HCT116 (cell line): ENCODE data around the gene CDH26. TPM values are rescaled to one million over a fixed set of nuclear protein-coding genes. Genes with fewer than 3 reads are reported as not detected.

Experiments
- ATAC-seq: fragments of 200-7000 bp; cut with Tn5 transposase; 2 replicates; pipeline ENCODE4 v1.9.1; 2020; ENCODE audit warnings: mild to moderate bottlenecking, moderate library complexity
- BruUV-seq: library from RNA; stranded (reverse); fragments of 400-500 nt; replicated peaks from 2 replicates; lab custom pipeline; 2021; lab: Mats Ljungman, UMichigan
- CTCF ChIA-PET: fragments of 300-600 bp; sonication (Branson Sonifier 250); formaldehyde crosslinking; loops from one replicate; lab custom pipeline; 2021; ENCODE audit warnings: antibody characterized with exemption; lab: Charles Lee
- POLR2A ChIA-PET: fragments of 300-600, 350-600 bp; sonication (Branson Sonifier 250); formaldehyde crosslinking; loops from one replicate; lab custom pipeline; 2021; ENCODE audit warnings: antibody characterized with exemption; lab: Charles Lee
- RAD21 ChIA-PET, 2 experiments: fragments of 300-600 bp; sonication (Branson Sonifier 250); formaldehyde crosslinking; loops; one replicate each; lab custom pipeline; 2023; ENCODE audit warnings: low total read pairs in 2 of 2; ENCODE audit not compliant: uncharacterized antibody in 2 of 2, unreplicated experiment in 2 of 2, low non-redundant PET in 1 of 2; lab: Charles Lee
- DNase-seq: peaks from one replicate; pipeline ENCODE4 v3.0.0-alpha.2; 2010; ENCODE audit warnings: low read depth, low spot score
- H2AFZ ChIP-seq: fragments of 200-600 bp; shearing (Covaris generic), sonication (generic); 2 replicates; pipeline ENCODE4 v1.6.1; 2017; ENCODE audit warnings: low read depth, mixed run types, mixed read lengths, antibody characterized with exemption, low read length; ENCODE audit not compliant: poor library complexity, severe bottlenecking
- H3K27ac ChIP-seq: 2 replicates; pipeline ENCODE4 v1.5.1; 2012; ENCODE audit warnings: low read depth, low read length
- H3K27me3 ChIP-seq: fragments of 200-600 bp; sonication (generic); 2 replicates; pipeline ENCODE4 v1.6.1; 2016; ENCODE audit warnings: mixed run types, low read length, mixed read lengths; ENCODE audit not compliant: insufficient read depth
- H3K36me3 ChIP-seq, 2 experiments: fragments of 200-500 bp in 1 of 2; fragments of 200-600 bp in 1 of 2; sonication (Bioruptor generic) in 1 of 2; sonication (generic) in 1 of 2; 2 replicates each; pipeline versions ENCODE4 v1.5.1 to v1.6.1; 2014 to 2016; ENCODE audit warnings: low read length in 2 of 2, inconsistent platforms in 1 of 2, mixed read lengths in 1 of 2, mixed run types in 1 of 2; ENCODE audit not compliant: insufficient read depth in 2 of 2, control insufficient read depth in 1 of 2
- H3K4me1 ChIP-seq, 2 experiments: fragments of 200-600 bp in 1 of 2; sonication (generic) in 1 of 2; 2 replicates each; pipeline versions ENCODE4 v1.5.1 to v1.6.1; 2012 to 2017; ENCODE audit warnings: low read length in 2 of 2, inconsistent platforms in 1 of 2, mild to moderate bottlenecking in 1 of 2, mixed read lengths in 1 of 2, mixed run types in 1 of 2, moderate library complexity in 1 of 2; ENCODE audit not compliant: insufficient read depth in 2 of 2, control insufficient read depth in 1 of 2
- H3K4me2 ChIP-seq: fragments of 200-600 bp; sonication (generic); 2 replicates; pipeline ENCODE4 v1.6.1; 2017; ENCODE audit warnings: mixed run types, low read length, mixed read lengths
- H3K4me3 ChIP-seq, 2 experiments: fragments of 200-600 bp in 1 of 2; sonication (generic) in 1 of 2; replicated peaks in 1 of 2; 2 replicates each; pipeline ENCODE4 v1.5.1; 2011 to 2016; ENCODE audit warnings: low read length in 2 of 2, control low read depth in 1 of 2, low read depth in 1 of 2, mild to moderate bottlenecking in 1 of 2, mixed read lengths in 1 of 2, mixed run types in 1 of 2
- H3K79me2 ChIP-seq: fragments of 200-600 bp; sonication (generic); 2 replicates; pipeline ENCODE4 v1.6.1; 2017; ENCODE audit warnings: mild to moderate bottlenecking, mixed run types, low read length, moderate library complexity, mixed read lengths; ENCODE audit not compliant: insufficient read depth
- H3K9ac ChIP-seq: fragments of 200-600 bp; sonication (generic); 2 replicates; pipeline ENCODE4 v1.6.1; 2016; ENCODE audit warnings: low read length, mixed read lengths
- H3K9me2 ChIP-seq: fragments of 200-600 bp; sonication (generic), shearing (Covaris generic); 2 replicates; pipeline ENCODE4 v1.6.1; 2017; ENCODE audit warnings: mixed run types, mild to moderate bottlenecking, moderate library complexity; ENCODE audit not compliant: insufficient read depth
- H3K9me3 ChIP-seq, 2 experiments: fragments of 200-500 bp in 1 of 2; fragments of 200-600 bp in 1 of 2; sonication (Bioruptor generic) in 1 of 2; sonication (generic) in 1 of 2; 2 replicates each; pipeline ENCODE4 v1.6.1; 2014 to 2017; ENCODE audit warnings: low read length in 2 of 2, mixed read lengths in 2 of 2, inconsistent platforms in 1 of 2, low read depth in 1 of 2, mild to moderate bottlenecking in 1 of 2, mixed run types in 1 of 2, moderate library complexity in 1 of 2; ENCODE audit not compliant: control insufficient read depth in 1 of 2, insufficient read depth in 1 of 2
- H4K20me1 ChIP-seq: fragments of 200-600 bp; sonication (generic), shearing (Covaris generic); 2 replicates; pipeline ENCODE4 v1.6.1; 2017; ENCODE audit warnings: mixed run types, mild to moderate bottlenecking, moderate library complexity; ENCODE audit not compliant: insufficient read depth
- CBX3 ChIP-seq: IDR thresholded peaks from 2 replicates; pipeline ENCODE4 v1.6.1; 2012; ENCODE audit warnings: low read depth
- CEBPB ChIP-seq: IDR thresholded peaks from 2 replicates; pipeline ENCODE4 v1.6.1; 2012; ENCODE audit warnings: low read depth
- CTCF ChIP-seq, 3 experiments: fragments of 200-600 bp in 1 of 3; sonication (generic) in 1 of 3; IDR thresholded peaks in 2 of 3; conservative IDR thresholded peaks in 1 of 3; 2 replicates each; pipeline ENCODE4 v1.5.1; 2012 to 2017; ENCODE audit warnings: low read depth in 2 of 3, low read length in 2 of 3, antibody characterized with exemption in 1 of 3, borderline replicate concordance in 1 of 3, control low read depth in 1 of 3, mild to moderate bottlenecking in 1 of 3, mixed read lengths in 1 of 3, mixed run types in 1 of 3, moderate library complexity in 1 of 3; ENCODE audit not compliant: insufficient read depth in 1 of 3
- EGR1 ChIP-seq: IDR thresholded peaks from 2 replicates; pipeline ENCODE4 v1.6.1; 2012; ENCODE audit warnings: low read depth
- ELF1 ChIP-seq: IDR thresholded peaks from 2 replicates; pipeline ENCODE4 v1.6.1; 2012; ENCODE audit warnings: low read depth, borderline replicate concordance
- EZH2 ChIP-seq: fragments of 200-600 bp; sonication (generic); IDR thresholded peaks from 2 replicates; pipeline ENCODE4 v1.6.1; 2017; ENCODE audit warnings: antibody characterized with exemption, mixed run types
- EZH2phosphoT487 ChIP-seq: fragments of 200-600 bp; IDR thresholded peaks from 2 replicates; pipeline ENCODE4 v1.6.1; 2018; ENCODE audit warnings: antibody characterized with exemption, borderline replicate concordance
- JUND ChIP-seq: IDR thresholded peaks from 2 replicates; pipeline ENCODE4 v1.6.1; 2012
- MAX ChIP-seq: IDR thresholded peaks from 2 replicates; pipeline ENCODE4 v1.6.1; 2012
- POLR2A ChIP-seq: IDR thresholded peaks from 2 replicates; pipeline ENCODE4 v1.7.0; 2011; ENCODE audit warnings: borderline replicate concordance; ENCODE audit not compliant: insufficient read depth, insufficient read length; ENCODE audit errors: extremely low read depth
- POLR2AphosphoS5 ChIP-seq: IDR thresholded peaks from 2 replicates; pipeline ENCODE4 v1.6.1; 2011; ENCODE audit warnings: mild to moderate bottlenecking, low read depth, low read length, moderate library complexity
- RAD21 ChIP-seq: IDR thresholded peaks from 2 replicates; pipeline ENCODE4 v1.6.1; 2012; ENCODE audit warnings: low read depth, mild to moderate bottlenecking
- REST ChIP-seq: IDR thresholded peaks from 2 replicates; pipeline ENCODE4 v1.6.1; 2012; ENCODE audit warnings: low read depth
- SIN3A ChIP-seq: IDR thresholded peaks from 2 replicates; pipeline ENCODE4 v1.6.1; 2012; ENCODE audit warnings: low read depth
- SP1 ChIP-seq: IDR thresholded peaks from 2 replicates; pipeline ENCODE4 v1.6.1; 2012; ENCODE audit warnings: low read depth
- TCF7L2 ChIP-seq: IDR thresholded peaks from 2 replicates; pipeline ENCODE4 v1.7.0; 2011; ENCODE audit warnings: borderline replicate concordance, inconsistent platforms; ENCODE audit not compliant: insufficient read depth, insufficient read length; ENCODE audit errors: extremely low read depth
- YY1 ChIP-seq: IDR thresholded peaks from 2 replicates; pipeline ENCODE4 v1.6.1; 2011; ENCODE audit warnings: low read length, low read depth, moderate library complexity, mild to moderate bottlenecking; ENCODE audit not compliant: insufficient replicate concordance; ENCODE audit errors: extremely low read depth
- ZBTB33 ChIP-seq: IDR thresholded peaks from 2 replicates; pipeline ENCODE4 v1.6.1; 2011; ENCODE audit warnings: mild to moderate bottlenecking, low read length, moderate library complexity; ENCODE audit not compliant: insufficient replicate concordance; ENCODE audit errors: extremely low read depth
- ZFX ChIP-seq: fragments of 450-650 bp; IDR thresholded peaks from 2 replicates; pipeline ENCODE4 v1.6.1; 2017
- ZNF274 ChIP-seq: fragments of 200-500 bp; sonication (Bioruptor generic); IDR thresholded peaks from 2 replicates; pipeline ENCODE4 v1.6.1; 2014; ENCODE audit warnings: mild to moderate bottlenecking, low read depth, low read length, inconsistent platforms
- intact Hi-C: fragments of 100-400 bp; cut with micrococcal nuclease; formaldehyde crosslinking; loops from 2 replicates; pipeline ENCODE4 v1.10.0; 2022
- total RNA-seq: library from RNA; stranded (reverse); gene quantifications from one replicate; pipeline ENCODE4 v1.2.1, GENCODE V29; 2021; ENCODE audit not compliant: unreplicated experiment

Gene CDH26
- total RNA-seq, 1 experiment from 2014 or later, result 0.34 TPM

- H3K9ac ChIP-seq, result no peak overlapping the region
- H3K9me3 ChIP-seq, result no peaks in the 10 kb centered on the region
- intact Hi-C loops, result no loop called here
- BruUV-seq, result no TSS peak
- POLR2A ChIA-PET, result no interaction called here
- H3K27ac ChIP-seq, result no peak overlapping the region
- no peaks in the 10 kb centered on the region for H3K79me2 ChIP-seq
- H2AFZ ChIP-seq, result no peak overlapping the region
- no peaks in the 10 kb centered on the region for H3K9me2 ChIP-seq
- no peaks in the 10 kb centered on the region for H4K20me1 ChIP-seq
- TF ChIP-seq CEBPB (no peak), ELF1 (no peak), JUND (no peak), MAX (no peak), YY1 (no peak), POLR2AphosphoS5 (no peak), TCF7L2 (no peak), RAD21 (no peak), ZBTB33 (no peak), CTCF (IDR thresholded peaks at IDR 0.05 in 2 of 3, conservative IDR thresholded peaks at IDR 0.05 in 1 of 3; ENCODE audit: borderline replicate concordance in 1 of 3, insufficient read depth in 1 of 3, low read depth in 2 of 3, low read length in 2 of 3) (no peak), REST (no peak), EGR1 (no peak), CBX3 (no peak), EZH2phosphoT487 (no peak), POLR2A (no peak), SIN3A (no peak), EZH2 (no peak), ZFX (no peak), ZNF274 (no peak), SP1 (no peak)
- TF ChIP-seq, all 23 proteins: peak for 0
- Histone ChIP-seq H3K36me3 (no peaks in the 10 kb centered on the region), H3K27me3 (no peaks in the 10 kb centered on the region), H3K4me3 (no peak overlapping the region), H3K4me2 (no peak overlapping the region), H3K4me1 (no peaks in the 10 kb centered on the region)
- ChIA-PET RAD21 (no interaction called here), CTCF (no interaction called here)
- DNase-seq (no peak), ATAC-seq (no peak)
Observed at GRCh38 chr20:60021104-60021503, 62.9 kb downstream of the CDH26 start.
